Stimulated activated CD8-positive, alpha-beta memory T cell treated with anti-CD3 and anti-CD28 coated beads, Interleukin-12 subunit alpha, Interleukin-12 subunit beta, amount 100 ng/mL, for 1 hour (primary cell): ENCODE results near the gene NHLRC3.
"Not testable (repeated sequence)": the region's sequence is repeated elsewhere in the genome, so short reads cannot be mapped to it uniquely, and the experiment has no call there.

Experiments
- DNase-seq: peaks from one replicate; pipeline ENCODE4 v3.0.0-alpha.2; 2020; ENCODE audit warnings: low read depth

NHLRC3 gene, protein sequence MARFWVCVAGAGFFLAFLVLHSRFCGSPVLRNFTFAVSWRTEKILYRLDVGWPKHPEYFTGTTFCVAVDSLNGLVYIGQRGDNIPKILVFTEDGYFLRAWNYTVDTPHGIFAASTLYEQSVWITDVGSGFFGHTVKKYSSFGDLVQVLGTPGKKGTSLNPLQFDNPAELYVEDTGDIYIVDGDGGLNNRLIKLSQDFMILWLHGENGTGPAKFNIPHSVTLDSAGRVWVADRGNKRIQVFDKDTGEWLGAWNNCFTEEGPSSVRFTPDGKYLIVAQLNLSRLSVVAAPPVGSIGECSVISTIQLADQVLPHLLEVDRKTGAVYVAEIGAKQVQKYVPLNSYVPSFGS

DNA sequence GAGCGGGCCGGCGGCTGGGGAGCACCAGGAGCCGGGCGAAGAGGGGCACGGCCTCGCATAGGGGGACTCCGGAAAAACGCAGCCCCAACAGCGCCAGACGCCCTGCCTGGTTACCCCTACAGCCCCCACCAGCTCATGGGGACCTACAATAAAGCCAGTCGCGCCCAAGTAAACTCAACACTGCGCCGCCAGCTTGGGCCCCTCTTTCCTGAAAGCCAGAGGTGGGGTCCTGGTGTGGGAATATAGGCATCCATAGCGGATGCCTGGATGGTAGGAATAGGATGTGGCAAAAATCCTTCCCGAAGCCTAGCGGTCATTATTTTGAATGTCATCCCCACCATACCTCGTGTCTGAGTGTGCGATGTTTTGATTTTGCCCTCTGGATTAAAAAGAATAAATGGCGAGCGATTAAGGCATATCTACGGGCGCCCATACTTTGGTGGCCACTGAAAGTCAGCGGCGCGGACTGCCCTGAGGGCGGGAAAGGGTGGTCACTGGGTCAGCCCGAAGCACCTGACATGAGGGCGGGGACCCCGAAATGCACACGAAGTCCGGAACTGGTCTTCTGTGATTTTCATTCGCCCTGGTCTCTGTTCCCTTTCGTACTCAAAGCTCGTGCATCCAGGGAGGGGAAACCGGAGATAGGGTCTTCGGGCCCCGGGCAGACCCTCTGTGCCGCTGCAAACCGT, at the start of gene NHLRC3, which contains the start of gene PROSER1:
Gene NHLRC3 (plus strand): TSS at position 577 of the 689 bp plus-strand sequence. CDS start 184 bp downstream, outside the sequence.
Gene PROSER1 (minus strand): TSS at position 210 of the 689 bp plus-strand sequence. CDS start 847 bp downstream, outside the sequence.
- peak; percentile 73 for DNase-seq

GRCh38 chr13:38990693-38991092, 47.6 kb upstream of the NHLRC3 start, which contains the start of gene STOML3:
Gene STOML3, minus strand, starts transcription at chr13:38990831. Its CDS starts 110 bp downstream, at chr13:38990721.
- DNase-seq: no peak

GRCh38 chr13:38993381-38993780, 44.9 kb upstream of the NHLRC3 start:
- no peak for DNase-seq

DNA sequence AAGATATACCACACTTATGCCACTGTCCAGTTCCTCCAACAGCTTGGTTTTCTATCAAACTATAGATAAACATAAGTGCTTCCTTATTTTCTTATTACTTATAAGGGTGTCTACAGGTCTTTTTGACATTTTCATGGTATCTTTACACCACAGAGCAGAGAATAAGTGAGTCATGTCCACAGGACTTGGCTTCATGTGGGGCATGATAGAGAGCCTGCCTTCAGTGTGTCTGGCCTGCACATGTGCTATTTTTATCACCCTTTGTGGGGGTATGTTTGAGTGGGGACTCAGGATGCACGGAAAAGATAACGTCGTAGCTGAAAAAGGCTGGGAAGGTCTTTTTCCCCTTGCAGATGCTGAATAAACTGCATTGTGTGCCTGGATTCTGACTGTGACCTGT, 39.5 kb upstream of the NHLRC3 start:
- DNase-seq: no peak

DNA sequence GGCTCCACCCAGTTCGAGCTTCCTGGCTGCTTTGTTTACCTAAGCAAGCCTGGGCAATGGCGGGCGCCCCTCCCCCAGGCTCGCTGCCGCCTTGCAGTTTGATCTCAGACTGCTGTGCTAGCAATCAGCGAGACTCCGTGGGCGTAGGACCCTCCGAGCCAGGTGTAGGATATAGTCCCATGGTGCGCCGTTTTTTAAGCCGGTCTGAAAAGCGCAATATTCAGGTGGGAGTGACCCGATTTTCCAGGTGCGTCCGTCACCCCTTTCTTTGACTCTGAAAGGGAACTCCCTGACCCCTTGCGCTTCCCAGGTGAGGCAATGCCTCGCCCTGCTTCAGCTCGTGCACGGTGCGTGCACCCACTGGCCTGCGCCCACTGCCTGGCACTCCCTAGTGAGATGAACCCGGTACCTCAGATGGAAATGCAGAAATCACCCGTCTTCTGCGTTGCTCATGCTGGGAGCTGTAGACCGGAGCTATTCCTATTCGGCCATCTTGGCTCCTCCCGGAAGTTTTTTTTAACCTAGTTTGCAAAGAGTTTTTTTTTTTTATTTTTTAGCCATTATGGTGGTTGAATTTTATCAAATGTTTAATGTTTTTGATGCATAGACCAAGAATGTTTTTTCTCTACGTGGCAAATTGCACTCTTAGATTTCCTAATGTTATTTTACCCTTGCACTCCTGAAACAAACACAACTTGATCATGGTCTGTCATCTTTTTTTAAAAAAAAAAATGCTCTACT, 31.7 kb upstream of the NHLRC3 start:
- not testable (repeated sequence) for DNase-seq

GRCh38 chr13:39012608-39013007, 25.6 kb upstream of the NHLRC3 start:
- DNase-seq: no peak

GRCh38 chr13:39013462-39013861, 24.8 kb upstream of the NHLRC3 start:
- DNase-seq: no peak

DNA sequence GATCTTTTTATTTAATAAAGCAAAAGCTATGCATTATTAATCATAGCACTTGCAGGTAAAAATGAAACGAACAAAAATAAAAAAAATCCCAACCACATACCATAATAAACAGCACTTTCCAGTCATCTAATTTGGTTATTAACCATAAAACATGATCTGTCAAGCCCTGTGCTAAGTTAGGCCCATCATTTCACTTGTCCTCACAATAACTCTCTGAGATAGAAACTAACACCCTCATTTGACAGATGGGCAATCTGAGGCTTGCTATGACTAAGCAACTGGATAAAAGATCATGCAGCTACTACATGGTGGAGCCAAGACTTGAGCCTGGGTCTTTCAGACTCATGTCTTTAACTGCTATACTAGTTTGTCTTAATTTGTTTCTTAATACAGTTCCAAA, 22.2 kb upstream of the NHLRC3 start:
- no peak for DNase-seq

- DNase-seq: no peak
These were observed 21.5 kb upstream of the NHLRC3 start for GRCh38 chr13:39016787-39017186.

- DNase-seq: no peak
These were observed 17.3 kb upstream of the NHLRC3 start for GRCh38 chr13:39020853-39021462.

- DNase-seq: no peak
These were observed 14.9 kb upstream of the NHLRC3 start for GRCh38 chr13:39023316-39023715.

DNA sequence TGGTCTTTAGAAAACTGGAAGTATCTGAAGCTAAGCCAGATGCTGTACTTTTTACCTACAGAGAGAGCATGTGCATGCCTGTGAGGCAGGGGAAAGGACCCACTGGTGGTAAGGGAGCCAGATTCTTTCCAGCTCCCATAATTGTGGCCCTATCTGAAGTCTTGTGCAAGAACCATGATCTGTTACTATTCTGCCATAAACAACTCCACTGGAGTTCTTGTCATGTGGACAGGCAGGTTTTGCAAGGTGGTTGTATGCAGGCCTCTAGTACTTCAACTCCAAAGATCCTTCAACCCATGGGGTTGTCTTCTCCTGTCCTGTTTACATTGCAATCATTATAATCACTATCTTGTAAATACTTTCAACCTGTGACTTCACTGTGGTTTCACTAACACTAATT, 14.5 kb upstream of the NHLRC3 start:
- DNase-seq: no peak

- no peak for DNase-seq
These were observed 12.8 kb upstream of the NHLRC3 start for GRCh38 chr13:39025433-39025839.

GRCh38 chr13:39032150-39032549, 6.1 kb upstream of the NHLRC3 start:
- no peak for DNase-seq

DNA sequence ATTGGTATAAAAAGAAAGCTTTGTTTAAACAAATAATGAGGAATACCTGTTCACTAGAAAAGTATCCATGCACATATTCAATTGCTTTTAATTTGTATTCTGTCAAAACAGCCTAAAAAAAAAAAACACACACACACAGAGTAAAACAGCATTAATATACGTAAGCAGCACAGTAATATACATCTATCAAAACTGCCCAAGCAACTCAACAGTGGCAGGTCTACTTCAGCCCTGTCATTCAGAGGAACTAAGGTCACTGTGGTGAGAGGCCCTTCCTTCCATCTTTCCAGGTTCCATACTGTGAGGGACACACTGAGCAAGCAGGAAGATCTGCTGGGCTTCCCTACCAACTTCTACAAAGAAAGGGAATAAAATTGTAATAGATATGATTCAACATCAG, 4.2 kb upstream of the NHLRC3 start:
- no peak for DNase-seq

- no peak for DNase-seq
These were observed 3.1 kb upstream of the NHLRC3 start for GRCh38 chr13:39035204-39035603.

- no peak for DNase-seq
These were observed 2.5 kb upstream of the NHLRC3 start for GRCh38 chr13:39035799-39036198.

- no peak for DNase-seq
These were observed 2.0 kb upstream of the NHLRC3 start for GRCh38 chr13:39036212-39036611.

DNA sequence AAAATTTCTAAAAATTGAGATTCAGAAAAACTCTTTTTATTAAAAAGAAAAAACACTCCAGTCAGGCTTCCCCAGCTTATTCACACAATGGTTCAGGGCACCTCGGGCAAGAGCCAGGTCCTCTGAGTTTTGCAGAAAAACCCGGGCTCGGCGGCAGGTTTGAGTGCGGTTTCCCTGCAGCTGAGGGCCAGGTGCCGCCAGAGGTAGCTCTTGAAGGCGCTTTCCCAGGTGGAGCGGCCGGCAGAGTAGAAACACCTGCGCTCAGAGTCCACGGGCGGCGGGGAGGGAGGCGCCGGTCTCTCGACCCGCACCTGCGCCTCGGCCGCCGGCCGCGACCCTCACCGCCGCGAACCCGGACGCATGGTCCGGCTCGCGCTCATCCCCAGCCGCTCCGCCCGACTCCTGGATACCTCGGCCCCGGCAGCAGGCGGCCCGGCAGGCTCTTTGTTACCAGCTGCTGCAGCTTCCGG, 811 bp upstream of the NHLRC3 start:
- DNase-seq: peak; percentile 10

DNA sequence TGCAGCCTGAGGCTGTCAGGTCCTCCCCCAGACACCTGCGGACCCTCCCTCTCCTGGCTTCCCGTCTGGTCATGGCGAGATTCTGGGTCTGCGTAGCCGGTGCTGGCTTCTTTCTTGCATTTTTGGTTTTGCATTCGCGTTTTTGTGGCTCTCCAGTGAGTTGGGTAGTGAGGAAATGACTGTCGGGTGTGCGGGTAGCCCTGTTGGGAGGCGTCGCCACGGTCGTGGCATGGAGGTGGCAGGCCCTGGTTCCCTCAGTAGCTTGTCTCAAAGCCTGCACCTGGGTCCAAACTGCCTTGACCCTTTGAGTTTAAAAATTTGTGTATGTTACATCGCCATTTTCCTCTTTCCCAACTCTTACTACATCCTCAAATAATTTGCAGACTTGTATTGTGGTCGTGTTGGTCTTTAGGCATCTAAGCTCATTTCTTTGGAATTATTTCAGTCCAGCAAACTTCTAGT, 344 bp downstream of the NHLRC3 start:
- DNase-seq: peak; percentile 14

- no peak for DNase-seq
These were observed 785 bp downstream of the NHLRC3 start for GRCh38 chr13:39039041-39039440.

GRCh38 chr13:39040206-39040605, 1.9 kb downstream of the NHLRC3 start:
- DNase-seq: no peak
